OCI-LY3 (cell line): ENCODE data around the gene PHPT1.
A peak's percentile ranks its signal among the peaks of the same experiment; 100 is the strongest.

ENCODE experiments used
- H2AFZ ChIP-seq: fragments of 200-600, 300-600 bp; shearing (Covaris generic); 2 replicates; pipeline ENCODE4 v1.6.0; 2014; ENCODE audit warnings: antibody characterized with exemption, low read depth, low read length
- H3K27ac ChIP-seq: fragments of 200-600, 300-600 bp; sonication (generic); 2 replicates; pipeline ENCODE4 v1.5.1; 2014; ENCODE audit warnings: mild to moderate bottlenecking, low read length, moderate library complexity, mixed read lengths
- H3K27me3 ChIP-seq: fragments of 200-600, 300-600 bp; sonication (generic); 2 replicates; pipeline ENCODE4 v1.6.1; 2014; ENCODE audit warnings: low read depth, low read length, mixed read lengths
- H3K36me3 ChIP-seq: fragments of 200-600, 300-600 bp; sonication (generic); replicated peaks from 2 replicates; pipeline ENCODE3; 2014; ENCODE audit warnings: low read depth, low read length, mixed read lengths
- H3K4me1 ChIP-seq: fragments of 300-600, 200-600 bp; sonication (generic); 2 replicates; pipeline ENCODE4 v1.6.1; 2014; ENCODE audit warnings: low read length, mixed read lengths
- H3K4me2 ChIP-seq: fragments of 200-600, 300-600 bp; sonication (generic); 2 replicates; pipeline ENCODE4 v1.6.1; 2014; ENCODE audit warnings: low read length, mixed read lengths
- H3K4me3 ChIP-seq: fragments of 300-600, 200-600 bp; sonication (generic); 2 replicates; pipeline ENCODE4 v1.5.1; 2014; ENCODE audit warnings: antibody characterized with exemption, mild to moderate bottlenecking, low read length, moderate library complexity
- H3K79me2 ChIP-seq: fragments of 300-600, 200-600 bp; shearing (Covaris generic); 2 replicates; pipeline ENCODE4 v1.6.1; 2014; ENCODE audit warnings: mild to moderate bottlenecking, low read length, mixed read lengths
- H3K9ac ChIP-seq: fragments of 300-600, 200-600 bp; shearing (Covaris generic); 2 replicates; pipeline ENCODE4 v1.6.0; 2014; ENCODE audit warnings: mild to moderate bottlenecking, low read length, moderate library complexity
- H3K9me3 ChIP-seq: fragments of 200-600, 300-600 bp; shearing (Covaris generic); 2 replicates; pipeline ENCODE4 v1.6.1; 2014; ENCODE audit warnings: low read length, mixed read lengths; ENCODE audit not compliant: insufficient read depth
- H4K20me1 ChIP-seq: fragments of 200-600, 300-600 bp; sonication (generic); 2 replicates; pipeline ENCODE4 v1.6.1; 2016; ENCODE audit warnings: low read length, mixed read lengths; ENCODE audit not compliant: insufficient read depth
- EZH2phosphoT487 ChIP-seq: fragments of 200-600 bp; shearing (Covaris generic); IDR thresholded peaks from 2 replicates; pipeline ENCODE4 v1.6.1; 2018; ENCODE audit warnings: antibody characterized with exemption, mixed run types, low read depth
- TF ChIP-seq, protein P1 (sequence below): fragments of 200-600, 300-600 bp; sonication (generic); IDR thresholded peaks from 2 replicates; pipeline ENCODE4 v1.5.1; 2014; ENCODE audit warnings: antibody characterized with exemption, low read length, low read depth

Gene PHPT1

DNA sequence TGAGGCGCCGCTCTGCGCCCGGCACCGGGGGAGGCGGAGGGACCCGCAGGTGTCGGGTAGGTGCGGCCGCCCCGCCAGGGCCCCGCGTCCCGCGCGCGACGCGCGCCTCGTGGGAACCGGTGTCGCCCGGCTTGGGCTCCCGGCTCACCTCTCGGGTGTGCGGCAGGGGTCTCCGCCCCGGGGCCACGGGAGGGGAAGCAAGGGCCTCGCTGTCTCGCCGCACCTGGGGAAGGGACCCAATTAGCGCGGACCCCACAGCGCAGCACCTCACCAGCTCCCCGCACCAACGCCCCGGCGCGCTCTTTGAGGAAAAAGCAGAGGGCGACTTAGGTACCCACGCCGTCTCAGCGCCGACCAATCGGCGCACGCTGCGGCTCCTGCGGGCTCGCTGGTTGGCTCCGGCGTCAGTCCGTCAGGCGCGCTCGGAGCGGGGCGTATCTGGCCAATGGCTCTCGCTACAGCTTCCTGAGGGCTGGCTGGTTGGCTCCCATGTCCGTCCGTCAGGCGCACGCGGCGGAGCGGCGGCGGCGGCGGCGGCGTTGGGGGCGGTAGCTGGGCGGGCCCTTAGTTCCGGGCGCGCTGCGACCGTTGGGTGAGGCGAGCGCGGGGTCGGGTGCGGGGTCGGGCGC, 36.9 kb downstream of the PHPT1 start, which contains the start of gene TRAF2:
TRAF2 (plus strand) TSS at position 567 of the 629 bp plus-strand sequence. CDS start 12,225 bp downstream, outside the sequence.
- peak within 1 kb of the TSS; percentile 38; the same call in 1 of the 2 replicates for H2AFZ ChIP-seq
- H3K27me3 ChIP-seq, result no peaks in the 10 kb centered on the region
- peak within 1 kb of the TSS; percentile 89 for H3K4me2 ChIP-seq
- no peak for TF ChIP-seq EZH2phosphoT487
- TF ChIP-seq, protein P1, sequence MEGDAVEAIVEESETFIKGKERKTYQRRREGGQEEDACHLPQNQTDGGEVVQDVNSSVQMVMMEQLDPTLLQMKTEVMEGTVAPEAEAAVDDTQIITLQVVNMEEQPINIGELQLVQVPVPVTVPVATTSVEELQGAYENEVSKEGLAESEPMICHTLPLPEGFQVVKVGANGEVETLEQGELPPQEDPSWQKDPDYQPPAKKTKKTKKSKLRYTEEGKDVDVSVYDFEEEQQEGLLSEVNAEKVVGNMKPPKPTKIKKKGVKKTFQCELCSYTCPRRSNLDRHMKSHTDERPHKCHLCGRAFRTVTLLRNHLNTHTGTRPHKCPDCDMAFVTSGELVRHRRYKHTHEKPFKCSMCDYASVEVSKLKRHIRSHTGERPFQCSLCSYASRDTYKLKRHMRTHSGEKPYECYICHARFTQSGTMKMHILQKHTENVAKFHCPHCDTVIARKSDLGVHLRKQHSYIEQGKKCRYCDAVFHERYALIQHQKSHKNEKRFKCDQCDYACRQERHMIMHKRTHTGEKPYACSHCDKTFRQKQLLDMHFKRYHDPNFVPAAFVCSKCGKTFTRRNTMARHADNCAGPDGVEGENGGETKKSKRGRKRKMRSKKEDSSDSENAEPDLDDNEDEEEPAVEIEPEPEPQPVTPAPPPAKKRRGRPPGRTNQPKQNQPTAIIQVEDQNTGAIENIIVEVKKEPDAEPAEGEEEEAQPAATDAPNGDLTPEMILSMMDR, result no peak
- peak within 1 kb of the TSS; percentile 90 for H3K4me3 ChIP-seq
- H3K79me2 ChIP-seq, result peaks cover 53% of the 10 kb centered on the region
- peaks cover 30% of the 10 kb centered on the region for H3K4me1 ChIP-seq
- no peaks in the 10 kb centered on the region for H3K9me3 ChIP-seq
- peaks cover 25% of the 10 kb centered on the region for H4K20me1 ChIP-seq
- peaks cover 18% of the 10 kb centered on the region for H3K36me3 ChIP-seq
- H3K9ac ChIP-seq, result peak within 1 kb of the TSS; percentile 94
- peak within 1 kb of the TSS; percentile 78 for H3K27ac ChIP-seq

GRCh38 chr9:136886610-136887597, 37.7 kb downstream of the PHPT1 start:
- Histone ChIP-seq H3K4me2 (peak overlapping the region; percentile 89), H3K4me3 (peak overlapping the region; percentile 90), H3K79me2 (peaks cover 61% of the 10 kb centered on the region), H3K9ac (peak overlapping the region; percentile 94), H3K4me1 (peaks cover 21% of the 10 kb centered on the region), H3K9me3 (no peaks in the 10 kb centered on the region), H3K27ac (peak overlapping the region; percentile 78), H4K20me1 (peaks cover 28% of the 10 kb centered on the region), H3K36me3 (peaks cover 20% of the 10 kb centered on the region), H3K27me3 (no peaks in the 10 kb centered on the region), H2AFZ (no peak overlapping the region)
- TF ChIP-seq, protein P1, result no peak
- TF ChIP-seq EZH2phosphoT487, result no peak

DNA sequence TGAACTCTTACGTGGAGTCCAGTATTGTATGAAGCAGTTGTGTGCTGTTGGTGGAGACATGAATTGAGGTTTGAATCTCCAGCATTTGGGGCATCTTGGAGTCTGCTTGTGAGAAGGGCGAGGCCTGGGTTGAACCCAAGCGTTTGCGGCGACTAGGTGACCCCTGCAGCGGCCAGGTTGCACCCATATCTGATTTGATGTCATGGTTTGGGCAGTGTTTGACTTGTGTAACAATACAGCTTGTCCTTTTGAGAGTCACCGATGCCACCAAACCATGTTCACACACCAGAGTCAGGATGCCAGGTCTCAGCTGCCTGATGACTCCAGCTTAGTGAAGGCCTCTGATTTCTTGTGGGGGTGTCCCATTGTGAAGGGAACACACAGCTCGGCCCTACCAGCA, 39.2 kb downstream of the PHPT1 start:
- H2AFZ ChIP-seq, result no peak overlapping the region
- H3K79me2 ChIP-seq, result peaks cover 74% of the 10 kb centered on the region
- TF ChIP-seq EZH2phosphoT487, result no peak
- TF ChIP-seq, protein P1, result no peak
- H3K9me3 ChIP-seq, result no peaks in the 10 kb centered on the region
- H3K9ac ChIP-seq, result no peak overlapping the region
- H3K36me3 ChIP-seq, result peaks cover 22% of the 10 kb centered on the region
- no peak overlapping the region for H3K4me2 ChIP-seq
- no peak overlapping the region for H3K4me3 ChIP-seq
- peaks cover 38% of the 10 kb centered on the region for H4K20me1 ChIP-seq
- peaks cover 8% of the 10 kb centered on the region for H3K4me1 ChIP-seq
- H3K27me3 ChIP-seq, result no peaks in the 10 kb centered on the region
- no peak overlapping the region for H3K27ac ChIP-seq

- H3K36me3 ChIP-seq, result peaks cover 30% of the 10 kb centered on the region
- TF ChIP-seq, protein P1, result no peak
- no peak for TF ChIP-seq EZH2phosphoT487
- H4K20me1 ChIP-seq, result peaks cover 49% of the 10 kb centered on the region
- no peak overlapping the region for H3K9ac ChIP-seq
- peaks cover 6% of the 10 kb centered on the region for H3K4me1 ChIP-seq
- no peak overlapping the region for H2AFZ ChIP-seq
- H3K79me2 ChIP-seq, result peaks cover 87% of the 10 kb centered on the region
- no peak overlapping the region for H3K4me2 ChIP-seq
- H3K27me3 ChIP-seq, result no peaks in the 10 kb centered on the region
- no peaks in the 10 kb centered on the region for H3K9me3 ChIP-seq
- H3K27ac ChIP-seq, result no peak overlapping the region
- no peak overlapping the region for H3K4me3 ChIP-seq
These were observed 40.6 kb downstream of the PHPT1 start for GRCh38 chr9:136889858-136890257.
